Vagina (tissue), 2 donors: ENCODE results near the gene UNKL.

Source experiments
- POLR2A ChIP-seq, 2 donors: fragments of 450-650 bp; IDR thresholded peaks; one replicate each; pipeline ENCODE4 v1.6.1; 2017; ENCODE audit warnings: antibody characterized with exemption in 2 of 2, mild to moderate bottlenecking in 2 of 2, moderate library complexity in 2 of 2
- POLR2AphosphoS5 ChIP-seq, 2 donors: sonication (generic); formaldehyde crosslinking; IDR thresholded peaks; one replicate each; pipeline ENCODE4 v1.9.0; 2017; ENCODE audit warnings: antibody characterized with exemption in 2 of 2, mild to moderate bottlenecking in 2 of 2, low read depth in 1 of 2; ENCODE audit not compliant: insufficient read depth in 1 of 2
- TF ChIP-seq, protein P1 (sequence below), 3 experiments: fragments of 450-650 bp in 2 of 3; fragments of 200-600 bp in 1 of 3; sonication (generic) in 1 of 3; IDR thresholded peaks; one replicate each; pipeline ENCODE4 v1.5.1; 2017 to 2019; ENCODE audit warnings: antibody characterized with exemption in 3 of 3, mild to moderate bottlenecking in 2 of 3, moderate library complexity in 2 of 3

GRCh38 chr16:1420111-1420539, 5.6 kb upstream of the UNKL start:
- TF ChIP-seq POLR2A (IDR thresholded peaks at IDR 0.05) (no peak), POLR2AphosphoS5 (IDR thresholded peaks at IDR 0.05; ENCODE audit: insufficient read depth in 1 of 2, low read depth in 1 of 2) (no peak)
- TF ChIP-seq, protein P1, sequence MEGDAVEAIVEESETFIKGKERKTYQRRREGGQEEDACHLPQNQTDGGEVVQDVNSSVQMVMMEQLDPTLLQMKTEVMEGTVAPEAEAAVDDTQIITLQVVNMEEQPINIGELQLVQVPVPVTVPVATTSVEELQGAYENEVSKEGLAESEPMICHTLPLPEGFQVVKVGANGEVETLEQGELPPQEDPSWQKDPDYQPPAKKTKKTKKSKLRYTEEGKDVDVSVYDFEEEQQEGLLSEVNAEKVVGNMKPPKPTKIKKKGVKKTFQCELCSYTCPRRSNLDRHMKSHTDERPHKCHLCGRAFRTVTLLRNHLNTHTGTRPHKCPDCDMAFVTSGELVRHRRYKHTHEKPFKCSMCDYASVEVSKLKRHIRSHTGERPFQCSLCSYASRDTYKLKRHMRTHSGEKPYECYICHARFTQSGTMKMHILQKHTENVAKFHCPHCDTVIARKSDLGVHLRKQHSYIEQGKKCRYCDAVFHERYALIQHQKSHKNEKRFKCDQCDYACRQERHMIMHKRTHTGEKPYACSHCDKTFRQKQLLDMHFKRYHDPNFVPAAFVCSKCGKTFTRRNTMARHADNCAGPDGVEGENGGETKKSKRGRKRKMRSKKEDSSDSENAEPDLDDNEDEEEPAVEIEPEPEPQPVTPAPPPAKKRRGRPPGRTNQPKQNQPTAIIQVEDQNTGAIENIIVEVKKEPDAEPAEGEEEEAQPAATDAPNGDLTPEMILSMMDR (IDR thresholded peaks at IDR 0.05) = no peak
